ENCODE results near the gene FBXO15.

- no peak for TF ChIP-seq ZFX (IDR thresholded peaks at IDR 0.05)
- TF ChIP-seq CTCF (conservative IDR thresholded peaks at IDR 0.05): no peak
Measured at GRCh38 chr18:74137920-74138538, 9.6 kb downstream of the FBXO15 start.
